NCI-H510A treated with DMSO at 0.1 percent for 48 hours (cell line): ENCODE results near the gene PLCD3.

ENCODE experiments used
- DNase-seq: peaks from one replicate; lab custom pipeline; 2025; lab: John Stamatoyannopoulos, UW

The PLCD3 gene

GRCh38 chr17:45070001-45070400 lies 62.3 kb downstream of the PLCD3 start:
- DNase-seq: no peak

GRCh38 chr17:45067637-45068036 lies 64.7 kb downstream of the PLCD3 start:
- no peak for DNase-seq

- DNase-seq: no peak
Observed at GRCh38 chr17:45063198-45063597, 69.1 kb downstream of the PLCD3 start.

GRCh38 chr17:45061606-45062205 lies 70.6 kb downstream of the PLCD3 start:
- DNase-seq: no peak

- peak; percentile 99 for DNase-seq
Observed at GRCh38 chr17:45060797-45061605, 71.3 kb downstream of the PLCD3 start, which contains the start of gene NMT1. Gene NMT1 (plus strand): TSS chr17:45061317. CDS start chr17:45061330, 13 bp downstream.

- DNase-seq: no peak
Observed at GRCh38 chr17:45060382-45060796, 71.9 kb downstream of the PLCD3 start.
